ENCODE measurements around the gene DNAH14. TPM values are rescaled to one million over a fixed set of nuclear protein-coding genes. Genes with fewer than 3 reads are reported as not detected.
"Not testable (repeated sequence)": the region's sequence is repeated elsewhere in the genome, so short reads cannot be mapped to it uniquely, and the experiment has no call there.

DNAH14 gene
- total RNA-seq, 2 donors from 2014 or later, result 2.6 to 5.6 TPM

DNA sequence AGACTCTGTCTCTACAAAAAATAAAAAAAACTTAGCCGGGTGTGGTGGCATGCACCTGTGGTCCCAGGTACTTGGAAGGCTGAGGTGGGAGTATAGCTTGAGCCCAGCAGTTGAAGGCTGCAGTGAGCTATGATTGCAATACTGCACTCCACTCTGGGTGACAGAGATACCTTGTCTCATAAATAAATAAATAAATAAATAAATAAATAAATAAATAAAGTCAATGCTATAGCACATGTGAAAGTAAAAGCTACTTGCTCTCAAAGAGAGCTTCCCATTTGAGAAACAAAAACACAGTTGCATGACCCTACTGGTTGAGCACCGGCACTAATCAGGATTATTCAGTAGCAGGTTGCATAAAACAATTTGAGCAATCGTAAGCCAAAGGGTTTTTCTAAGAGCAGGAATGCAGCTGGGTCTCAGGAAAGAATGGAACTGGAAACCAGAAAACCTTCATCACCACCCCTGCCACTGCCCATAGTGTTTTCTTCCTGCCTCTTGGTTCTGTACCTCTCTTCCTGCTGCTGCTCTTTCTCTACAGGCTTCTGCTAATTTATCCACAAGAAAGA lies 29.3 kb upstream of the DNAH14 start:
- peaks cover 4% of the 10 kb centered on the region for H3K27me3 Mint-ChIP-seq (ENCODE audit: low read depth)
- ATAC-seq (replicated peaks in 1 of 2), result no peak
- H3K36me3 Mint-ChIP-seq (ENCODE audit: insufficient read depth in 2 of 2), result no peaks in the 10 kb centered on the region
- no peak overlapping the region for H3K27ac Mint-ChIP-seq
- H3K4me3 Mint-ChIP-seq, result no peak overlapping the region
- H3K4me1 Mint-ChIP-seq (ENCODE audit: low read depth), result no peaks in the 10 kb centered on the region
- peaks cover 0 to 5% of the 10 kb centered on the region in 2 donors for H3K9me3 Mint-ChIP-seq
- no peak for DNase-seq

GRCh38 chr1:224901087-224901810 lies 28.2 kb upstream of the DNAH14 start:
- no peaks in the 10 kb centered on the region for H3K36me3 Mint-ChIP-seq (ENCODE audit: insufficient read depth in 2 of 2)
- no peak overlapping the region for H3K27ac Mint-ChIP-seq
- ATAC-seq (replicated peaks in 1 of 2) (no peak), DNase-seq (no peak)
- no peak overlapping the region for H3K4me3 Mint-ChIP-seq
- no peaks in the 10 kb centered on the region for H3K4me1 Mint-ChIP-seq (ENCODE audit: low read depth)
- peaks cover 0 to 5% of the 10 kb centered on the region in 2 donors for H3K9me3 Mint-ChIP-seq
- H3K27me3 Mint-ChIP-seq (ENCODE audit: low read depth), result peaks cover 12% of the 10 kb centered on the region

GRCh38 chr1:224903955-224904354 lies 25.5 kb upstream of the DNAH14 start:
- ATAC-seq (replicated peaks in 1 of 2), result no peak
- Mint-ChIP-seq H3K9me3 (peaks cover 0 to 2% of the 10 kb centered on the region in 2 donors), H3K4me3 (no peak overlapping the region), H3K27ac (peak overlapping the region; percentile 32), H3K27me3 (ENCODE audit: low read depth) (peaks cover 19% of the 10 kb centered on the region), H3K36me3 (ENCODE audit: insufficient read depth in 2 of 2) (no peaks in the 10 kb centered on the region), H3K4me1 (ENCODE audit: low read depth) (no peaks in the 10 kb centered on the region)
- DNase-seq, result no peak

GRCh38 chr1:224906340-224906739 lies 23.1 kb upstream of the DNAH14 start:
- no peaks in the 10 kb centered on the region for H3K4me1 Mint-ChIP-seq (ENCODE audit: low read depth)
- peaks cover 4 to 6% of the 10 kb centered on the region in 2 donors for H3K9me3 Mint-ChIP-seq
- no peak overlapping the region for H3K27ac Mint-ChIP-seq
- DNase-seq, result no peak
- peaks cover 19% of the 10 kb centered on the region for H3K27me3 Mint-ChIP-seq (ENCODE audit: low read depth)
- no peak for ATAC-seq (replicated peaks in 1 of 2)
- H3K36me3 Mint-ChIP-seq (ENCODE audit: insufficient read depth in 2 of 2), result peaks cover 2 to 5% of the 10 kb centered on the region in 2 donors
- H3K4me3 Mint-ChIP-seq, result no peak overlapping the region

DNA sequence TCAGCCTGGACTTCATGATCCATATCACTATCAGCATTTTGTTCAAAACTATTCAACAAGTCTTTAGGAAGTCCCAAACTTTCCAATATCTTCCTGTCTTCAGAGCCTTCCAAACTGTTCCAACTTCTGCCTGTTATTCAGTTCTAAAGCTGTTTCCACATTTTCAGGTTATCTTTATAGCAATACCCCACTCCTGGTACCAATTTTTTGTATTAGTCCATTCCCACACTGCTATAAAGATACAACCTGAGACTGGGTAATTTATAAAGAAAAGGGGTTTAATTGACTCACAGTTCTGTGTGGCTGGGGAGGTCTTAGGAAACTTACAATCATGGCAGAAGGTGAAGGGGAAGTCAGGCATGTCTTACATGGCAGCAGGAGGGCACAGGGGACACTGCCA lies 18.3 kb upstream of the DNAH14 start:
- Mint-ChIP-seq H3K4me3 (no peak overlapping the region), H3K9me3 (peaks cover 7 to 15% of the 10 kb centered on the region in 2 donors), H3K4me1 (ENCODE audit: low read depth) (no peaks in the 10 kb centered on the region), H3K36me3 (ENCODE audit: insufficient read depth in 2 of 2) (peaks cover 2 to 13% of the 10 kb centered on the region in 2 donors), H3K27me3 (ENCODE audit: low read depth) (peaks cover 6% of the 10 kb centered on the region), H3K27ac (no peak overlapping the region)
- ATAC-seq (replicated peaks in 1 of 2) (no peak), DNase-seq (no peak)

DNA sequence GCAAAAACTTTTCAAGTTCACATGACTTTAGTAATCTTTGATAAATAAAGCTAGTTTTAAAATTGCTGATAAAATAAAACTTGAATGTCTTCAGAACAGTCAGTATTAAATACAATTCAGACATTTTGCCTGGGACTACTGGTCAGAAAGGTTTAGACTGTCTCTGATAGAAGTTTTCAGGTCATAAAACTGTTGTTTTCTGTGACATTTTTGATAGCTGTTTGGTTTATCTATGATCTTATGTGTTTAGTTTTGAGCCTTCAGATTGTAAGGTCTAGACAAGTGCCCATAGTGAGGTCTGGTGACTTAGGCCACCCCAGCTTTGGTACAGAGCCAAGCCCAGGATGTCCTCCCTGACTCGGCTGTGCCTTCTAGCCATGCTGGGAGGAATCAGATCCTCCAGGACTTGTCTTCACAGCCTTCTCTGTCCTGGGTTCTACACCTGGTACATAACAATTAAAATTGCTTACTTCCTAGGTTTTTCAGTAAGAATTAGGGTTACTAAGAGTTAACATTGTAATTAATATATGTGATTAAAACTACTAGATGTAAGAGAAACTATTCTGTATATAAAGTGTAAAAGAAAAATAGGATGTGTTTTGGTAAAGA lies 15.1 kb upstream of the DNAH14 start:
- Mint-ChIP-seq H3K27ac (no peak overlapping the region), H3K4me3 (no peak overlapping the region), H3K4me1 (ENCODE audit: low read depth) (no peaks in the 10 kb centered on the region), H3K36me3 (ENCODE audit: insufficient read depth in 2 of 2) (peaks cover 2 to 13% of the 10 kb centered on the region in 2 donors), H3K9me3 (peaks cover 7 to 15% of the 10 kb centered on the region in 2 donors), H3K27me3 (ENCODE audit: low read depth) (no peaks in the 10 kb centered on the region)
- ATAC-seq (replicated peaks in 1 of 2) (no peak), DNase-seq (no peak)

- ATAC-seq (replicated peaks in 1 of 2) (no peak), DNase-seq (no peak)
- Mint-ChIP-seq H3K4me1 (ENCODE audit: low read depth) (no peaks in the 10 kb centered on the region), H3K4me3 (no peak overlapping the region), H3K9me3 (no peaks in the 10 kb centered on the region), H3K27ac (no peak overlapping the region), H3K27me3 (ENCODE audit: low read depth) (no peaks in the 10 kb centered on the region), H3K36me3 (ENCODE audit: insufficient read depth in 2 of 2) (no peaks in the 10 kb centered on the region)
Observed at GRCh38 chr1:224919508-224919907, 10.0 kb upstream of the DNAH14 start.

- Mint-ChIP-seq H3K4me3 (no peak overlapping the region), H3K27me3 (ENCODE audit: low read depth) (no peaks in the 10 kb centered on the region), H3K36me3 (ENCODE audit: insufficient read depth in 2 of 2) (no peaks in the 10 kb centered on the region), H3K27ac (no peak overlapping the region), H3K4me1 (ENCODE audit: low read depth) (no peaks in the 10 kb centered on the region), H3K9me3 (no peaks in the 10 kb centered on the region)
- DNase-seq (no peak), ATAC-seq (replicated peaks in 1 of 2) (no peak)
Observed at GRCh38 chr1:224920930-224921329, 8.5 kb upstream of the DNAH14 start.

DNA sequence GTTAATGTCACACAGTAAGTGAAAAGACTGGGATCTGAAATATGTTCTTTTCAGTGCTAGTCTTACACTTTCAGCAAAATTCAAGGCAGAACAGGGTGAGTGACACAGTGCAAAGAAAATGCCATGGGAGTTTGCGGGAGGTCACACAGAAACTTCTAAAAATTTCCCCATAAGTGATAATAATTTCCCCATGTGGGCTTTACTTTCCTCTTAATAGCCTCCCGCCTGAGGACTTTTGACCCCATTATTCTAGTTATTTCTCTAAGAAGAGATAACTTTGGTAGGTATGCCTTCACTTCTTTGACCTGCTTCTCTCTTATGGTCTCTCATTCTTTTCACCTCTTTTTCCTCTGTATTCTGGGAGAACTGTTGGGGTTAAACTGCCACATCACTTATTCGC lies 8.1 kb upstream of the DNAH14 start:
- DNase-seq (no peak), ATAC-seq (replicated peaks in 1 of 2) (no peak)
- no peaks in the 10 kb centered on the region for H3K9me3 Mint-ChIP-seq
- H3K27ac Mint-ChIP-seq, result no peak overlapping the region
- H3K4me3 Mint-ChIP-seq, result no peak overlapping the region
- no peaks in the 10 kb centered on the region for H3K4me1 Mint-ChIP-seq (ENCODE audit: low read depth)
- no peaks in the 10 kb centered on the region for H3K27me3 Mint-ChIP-seq (ENCODE audit: low read depth)
- H3K36me3 Mint-ChIP-seq (ENCODE audit: insufficient read depth in 2 of 2), result no peaks in the 10 kb centered on the region

- ATAC-seq (replicated peaks in 1 of 2) (peak; percentile 55 to 62), DNase-seq (no peak)
- no peaks in the 10 kb centered on the region for H3K4me1 Mint-ChIP-seq (ENCODE audit: low read depth)
- H3K36me3 Mint-ChIP-seq (ENCODE audit: insufficient read depth in 2 of 2), result no peaks in the 10 kb centered on the region
- no peak overlapping the region for H3K4me3 Mint-ChIP-seq
- H3K9me3 Mint-ChIP-seq, result peaks cover 0 to under 1% of the 10 kb centered on the region in 2 donors
- peaks cover 3% of the 10 kb centered on the region for H3K27me3 Mint-ChIP-seq (ENCODE audit: low read depth)
- H3K27ac Mint-ChIP-seq, result no peak overlapping the region
Observed at GRCh38 chr1:224922404-224923164, 6.9 kb upstream of the DNAH14 start.

DNA sequence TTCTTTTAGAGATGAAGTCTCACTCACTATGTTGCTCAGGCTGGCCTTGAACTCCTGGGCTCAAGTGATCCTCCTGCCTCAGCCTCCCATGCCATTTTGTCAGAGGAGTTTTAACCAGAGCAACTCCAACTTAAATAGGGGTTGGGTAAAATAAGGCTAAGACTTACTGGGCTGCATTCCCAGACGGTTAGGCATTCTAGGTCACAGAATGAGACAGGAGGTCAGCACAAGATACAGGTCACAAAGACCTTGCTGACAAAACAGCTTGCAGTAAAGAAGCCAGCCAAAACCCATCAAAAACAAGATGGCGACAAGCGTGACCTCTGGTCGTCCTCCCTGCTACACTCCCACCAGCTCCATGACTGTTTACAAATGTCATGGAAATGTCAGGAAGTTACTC lies 5.7 kb upstream of the DNAH14 start:
- no peak for ATAC-seq (replicated peaks in 1 of 2)

GRCh38 chr1:224927631-224928030 lies 1.8 kb upstream of the DNAH14 start:
- ATAC-seq (replicated peaks in 1 of 2); H3K36me3 Mint-ChIP-seq (ENCODE audit: insufficient read depth in 2 of 2); H3K9me3 Mint-ChIP-seq; DNase-seq; H3K4me1 Mint-ChIP-seq (ENCODE audit: low read depth); H3K4me3 Mint-ChIP-seq; H3K27ac Mint-ChIP-seq: not testable (repeated sequence)
- peaks cover 18% of the 10 kb centered on the region for H3K27me3 Mint-ChIP-seq (ENCODE audit: low read depth)

More for the DNA sequence above, 5.7 kb upstream of the DNAH14 start:
- H3K36me3 Mint-ChIP-seq (ENCODE audit: insufficient read depth in 2 of 2), result no peaks in the 10 kb centered on the region
- no peak for DNase-seq
- no peak overlapping the region for H3K4me3 Mint-ChIP-seq
- H3K27me3 Mint-ChIP-seq (ENCODE audit: low read depth), result peaks cover 7% of the 10 kb centered on the region
- H3K4me1 Mint-ChIP-seq (ENCODE audit: low read depth), result no peaks in the 10 kb centered on the region
- H3K27ac Mint-ChIP-seq, result no peak overlapping the region
- H3K9me3 Mint-ChIP-seq, result peaks cover 0 to 2% of the 10 kb centered on the region in 2 donors

GRCh38 chr1:224928906-224929305 lies 569 bp upstream of the DNAH14 start:
- ATAC-seq (replicated peaks in 1 of 2), result no peak
- Mint-ChIP-seq H3K9me3 (peaks cover 10 to 11% of the 10 kb centered on the region in 2 donors), H3K4me3 (peak overlapping the region in 1 of 2 donors; percentile 79), H3K27me3 (ENCODE audit: low read depth) (peaks cover 18% of the 10 kb centered on the region), H3K4me1 (ENCODE audit: low read depth) (no peaks in the 10 kb centered on the region), H3K36me3 (ENCODE audit: insufficient read depth in 2 of 2) (peaks cover 15 to 18% of the 10 kb centered on the region in 2 donors), H3K27ac (no peak overlapping the region)
- no peak for DNase-seq
